ENCODE data around the gene EDC4. TPM values are rescaled to one million over a fixed set of nuclear protein-coding genes. Genes with fewer than 3 reads are reported as not detected.
"Not testable (repeated sequence)": the region's sequence is repeated elsewhere in the genome, so short reads cannot be mapped to it uniquely, and the experiment has no call there.

Gene EDC4
- total RNA-seq, 1 donor from 2014 or later = 64.8 TPM

DNA sequence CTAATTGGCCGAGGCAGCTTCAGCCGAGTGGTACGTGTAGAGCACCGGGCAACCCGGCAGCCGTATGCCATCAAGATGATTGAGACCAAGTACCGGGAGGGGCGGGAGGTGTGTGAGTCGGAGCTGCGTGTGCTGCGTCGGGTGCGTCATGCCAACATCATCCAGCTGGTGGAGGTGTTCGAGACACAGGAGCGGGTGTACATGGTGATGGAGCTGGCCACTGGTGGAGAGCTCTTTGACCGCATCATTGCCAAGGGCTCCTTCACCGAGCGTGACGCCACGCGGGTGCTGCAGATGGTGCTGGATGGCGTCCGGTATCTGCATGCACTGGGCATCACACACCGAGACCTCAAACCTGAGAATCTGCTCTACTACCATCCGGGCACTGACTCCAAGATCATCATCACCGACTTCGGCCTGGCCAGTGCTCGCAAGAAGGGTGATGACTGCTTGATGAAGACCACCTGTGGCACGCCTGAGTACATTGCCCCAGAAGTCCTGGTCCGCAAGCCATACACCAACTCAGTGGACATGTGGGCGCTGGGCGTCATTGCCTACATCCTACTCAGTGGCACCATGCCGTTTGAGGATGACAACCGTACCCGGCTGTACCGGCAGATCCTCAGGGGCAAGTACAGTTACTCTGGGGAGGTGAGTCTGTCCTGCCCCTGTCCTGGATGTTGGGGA, 36.3 kb downstream of the EDC4 start:
- no peaks in the 10 kb centered on the region for H3K36me3 ChIP-seq (ENCODE audit: insufficient read depth, low read length)
- TF ChIP-seq, protein P1, sequence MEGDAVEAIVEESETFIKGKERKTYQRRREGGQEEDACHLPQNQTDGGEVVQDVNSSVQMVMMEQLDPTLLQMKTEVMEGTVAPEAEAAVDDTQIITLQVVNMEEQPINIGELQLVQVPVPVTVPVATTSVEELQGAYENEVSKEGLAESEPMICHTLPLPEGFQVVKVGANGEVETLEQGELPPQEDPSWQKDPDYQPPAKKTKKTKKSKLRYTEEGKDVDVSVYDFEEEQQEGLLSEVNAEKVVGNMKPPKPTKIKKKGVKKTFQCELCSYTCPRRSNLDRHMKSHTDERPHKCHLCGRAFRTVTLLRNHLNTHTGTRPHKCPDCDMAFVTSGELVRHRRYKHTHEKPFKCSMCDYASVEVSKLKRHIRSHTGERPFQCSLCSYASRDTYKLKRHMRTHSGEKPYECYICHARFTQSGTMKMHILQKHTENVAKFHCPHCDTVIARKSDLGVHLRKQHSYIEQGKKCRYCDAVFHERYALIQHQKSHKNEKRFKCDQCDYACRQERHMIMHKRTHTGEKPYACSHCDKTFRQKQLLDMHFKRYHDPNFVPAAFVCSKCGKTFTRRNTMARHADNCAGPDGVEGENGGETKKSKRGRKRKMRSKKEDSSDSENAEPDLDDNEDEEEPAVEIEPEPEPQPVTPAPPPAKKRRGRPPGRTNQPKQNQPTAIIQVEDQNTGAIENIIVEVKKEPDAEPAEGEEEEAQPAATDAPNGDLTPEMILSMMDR (IDR thresholded peaks at IDR 0.05; ENCODE audit: insufficient read depth, low read depth, low read length) = no peak
- no peak for TF ChIP-seq EZH2 (IDR thresholded peaks at IDR 0.05; ENCODE audit: insufficient read depth, low read length)
- H3K4me1 ChIP-seq (ENCODE audit: insufficient read depth, low read length) = no peaks in the 10 kb centered on the region
- Mint-ChIP-seq H3K4me1 (ENCODE audit: low read depth, unreplicated experiment) (peaks cover 7% of the 10 kb centered on the region), H3K27ac (ENCODE audit: unreplicated experiment) (no peak overlapping the region), H3K9me3 (ENCODE audit: unreplicated experiment) (no peaks in the 10 kb centered on the region), H3K27me3 (ENCODE audit: low read depth, unreplicated experiment) (no peaks in the 10 kb centered on the region), H3K4me3 (ENCODE audit: unreplicated experiment) (no peak overlapping the region), H3K36me3 (ENCODE audit: low read depth, unreplicated experiment) (peaks cover 19% of the 10 kb centered on the region)
- H3K4me3 ChIP-seq (ENCODE audit: insufficient read depth, low read depth, low read length) = no peak overlapping the region
- peaks cover 20% of the 10 kb centered on the region for H4K20me1 ChIP-seq (ENCODE audit: insufficient read depth, low read length)
- no peak overlapping the region for H3K27ac ChIP-seq (ENCODE audit: low read depth, low read length)
- H3K9ac ChIP-seq (ENCODE audit: low read length) = no peak overlapping the region
- H3K9me3 ChIP-seq (ENCODE audit: insufficient read depth, low read depth, low read length) = no peaks in the 10 kb centered on the region
- H3K79me2 ChIP-seq (ENCODE audit: insufficient read depth, low read length) = peaks cover 3% of the 10 kb centered on the region
- no peak overlapping the region for H3K4me2 ChIP-seq (ENCODE audit: low read length)
- DNase-seq (ENCODE audit: low read depth) (no peak), FAIRE-seq (no peak)
- H2AFZ ChIP-seq (ENCODE audit: low read depth, low read length) = no peak overlapping the region
- no peaks in the 10 kb centered on the region for H3K27me3 ChIP-seq (ENCODE audit: insufficient read depth, low read length)

DNA sequence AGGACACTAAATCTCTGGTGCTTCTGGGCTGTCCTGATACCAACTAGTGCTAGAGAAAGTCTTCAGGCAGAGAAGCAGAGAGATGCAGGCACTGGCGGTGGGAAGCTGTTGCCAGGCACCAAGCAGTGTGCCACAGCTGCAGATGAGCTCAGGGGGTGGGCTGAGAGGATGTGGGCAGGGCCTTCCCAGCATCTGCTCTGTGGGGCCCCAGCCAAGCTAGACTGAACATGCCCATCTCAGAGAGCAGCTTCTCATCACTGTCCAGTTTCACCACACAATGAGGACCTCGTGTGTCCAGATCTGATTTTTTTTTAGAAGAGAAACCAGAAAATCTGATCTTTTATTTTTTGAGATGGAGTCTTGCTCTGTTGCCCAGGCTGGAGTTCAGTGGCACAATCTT, 37.3 kb downstream of the EDC4 start:
- H3K9ac ChIP-seq (ENCODE audit: low read length) = no peak overlapping the region
- no peaks in the 10 kb centered on the region for H3K4me1 ChIP-seq (ENCODE audit: insufficient read depth, low read length)
- no peak overlapping the region for H3K4me2 ChIP-seq (ENCODE audit: low read length)
- peaks cover 10% of the 10 kb centered on the region for H3K4me1 Mint-ChIP-seq (ENCODE audit: low read depth, unreplicated experiment)
- no peak for TF ChIP-seq EZH2 (IDR thresholded peaks at IDR 0.05; ENCODE audit: insufficient read depth, low read length)
- TF ChIP-seq, protein P1 (IDR thresholded peaks at IDR 0.05; ENCODE audit: insufficient read depth, low read depth, low read length) = no peak
- no peaks in the 10 kb centered on the region for H3K36me3 ChIP-seq (ENCODE audit: insufficient read depth, low read length)
- no peaks in the 10 kb centered on the region for H3K27me3 ChIP-seq (ENCODE audit: insufficient read depth, low read length)
- no peak overlapping the region for H3K27ac ChIP-seq (ENCODE audit: low read depth, low read length)
- H3K27me3 Mint-ChIP-seq (ENCODE audit: low read depth, unreplicated experiment) = no peaks in the 10 kb centered on the region
- no peak for FAIRE-seq
- H3K27ac Mint-ChIP-seq (ENCODE audit: unreplicated experiment) = peak overlapping the region; percentile 34
- no peak for DNase-seq (ENCODE audit: low read depth)
- H2AFZ ChIP-seq (ENCODE audit: low read depth, low read length) = no peak overlapping the region
- H3K4me3 Mint-ChIP-seq (ENCODE audit: unreplicated experiment) = no peak overlapping the region
- no peaks in the 10 kb centered on the region for H3K9me3 ChIP-seq (ENCODE audit: insufficient read depth, low read depth, low read length)
- peaks cover 24% of the 10 kb centered on the region for H4K20me1 ChIP-seq (ENCODE audit: insufficient read depth, low read length)
- H3K4me3 ChIP-seq (ENCODE audit: insufficient read depth, low read depth, low read length) = no peak overlapping the region
- peaks cover 19% of the 10 kb centered on the region for H3K36me3 Mint-ChIP-seq (ENCODE audit: low read depth, unreplicated experiment)
- no peaks in the 10 kb centered on the region for H3K9me3 Mint-ChIP-seq (ENCODE audit: unreplicated experiment)
- H3K79me2 ChIP-seq (ENCODE audit: insufficient read depth, low read length) = peaks cover 3% of the 10 kb centered on the region

DNA sequence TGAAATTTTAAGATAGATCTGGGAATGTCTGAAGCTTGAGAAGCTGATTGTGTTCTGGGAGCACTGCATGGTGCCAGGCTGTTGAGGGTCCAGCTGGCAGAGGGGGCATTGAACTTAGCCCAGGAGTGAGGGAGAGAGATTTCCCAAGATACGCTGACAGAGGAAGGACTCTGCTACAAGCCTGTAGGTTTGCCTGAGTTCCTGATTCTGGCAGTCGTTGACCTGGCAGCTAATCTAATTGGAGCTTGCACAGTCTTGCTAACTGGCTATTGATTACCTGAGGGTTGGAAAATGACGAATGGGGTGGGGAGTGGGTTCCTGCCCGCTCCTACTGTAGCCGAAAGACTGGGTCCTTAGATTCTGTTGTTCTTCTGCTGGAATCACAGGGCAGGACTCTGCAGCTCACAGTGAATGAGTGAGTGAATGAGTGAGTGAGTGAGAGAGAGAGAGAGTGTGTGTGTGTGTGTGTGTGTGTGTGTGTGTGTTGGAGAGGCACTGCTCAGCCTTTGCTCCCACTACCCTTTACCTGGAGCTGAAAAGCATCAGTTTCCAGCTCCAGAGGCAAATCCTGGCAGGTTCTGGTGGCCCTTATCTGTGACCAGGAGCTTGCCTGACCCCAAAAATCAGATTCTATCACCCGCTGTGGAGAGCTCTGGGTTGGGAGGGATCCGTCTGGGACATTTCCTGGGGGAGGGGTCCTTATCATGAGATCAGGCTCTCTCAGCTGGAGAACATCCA, 42.1 kb downstream of the EDC4 start:
- Histone ChIP-seq H2AFZ (ENCODE audit: low read depth, low read length) (no peak overlapping the region), H3K4me3 (ENCODE audit: insufficient read depth, low read depth, low read length) (no peak overlapping the region), H3K9me3 (ENCODE audit: insufficient read depth, low read depth, low read length) (no peaks in the 10 kb centered on the region), H3K27me3 (ENCODE audit: insufficient read depth, low read length) (no peaks in the 10 kb centered on the region), H4K20me1 (ENCODE audit: insufficient read depth, low read length) (peaks cover 60% of the 10 kb centered on the region), H3K4me1 (ENCODE audit: insufficient read depth, low read length) (peaks cover 18% of the 10 kb centered on the region), H3K36me3 (ENCODE audit: insufficient read depth, low read length) (no peaks in the 10 kb centered on the region), H3K4me2 (ENCODE audit: low read length) (no peak overlapping the region), H3K9ac (ENCODE audit: low read length) (no peak overlapping the region), H3K79me2 (ENCODE audit: insufficient read depth, low read length) (peaks cover 31% of the 10 kb centered on the region), H3K27ac (ENCODE audit: low read depth, low read length) (no peak overlapping the region)
- no peak overlapping the region for H3K4me3 Mint-ChIP-seq (ENCODE audit: unreplicated experiment)
- DNase-seq (ENCODE audit: low read depth) (no peak), FAIRE-seq (no peak)
- no peaks in the 10 kb centered on the region for H3K27me3 Mint-ChIP-seq (ENCODE audit: low read depth, unreplicated experiment)
- no peaks in the 10 kb centered on the region for H3K9me3 Mint-ChIP-seq (ENCODE audit: unreplicated experiment)
- H3K27ac Mint-ChIP-seq (ENCODE audit: unreplicated experiment) = no peak overlapping the region
- peaks cover 12% of the 10 kb centered on the region for H3K36me3 Mint-ChIP-seq (ENCODE audit: low read depth, unreplicated experiment)
- H3K4me1 Mint-ChIP-seq (ENCODE audit: low read depth, unreplicated experiment) = peaks cover 30% of the 10 kb centered on the region
- TF ChIP-seq, protein P1 (IDR thresholded peaks at IDR 0.05; ENCODE audit: insufficient read depth, low read depth, low read length) = no peak
- no peak for TF ChIP-seq EZH2 (IDR thresholded peaks at IDR 0.05; ENCODE audit: insufficient read depth, low read length)

DNA sequence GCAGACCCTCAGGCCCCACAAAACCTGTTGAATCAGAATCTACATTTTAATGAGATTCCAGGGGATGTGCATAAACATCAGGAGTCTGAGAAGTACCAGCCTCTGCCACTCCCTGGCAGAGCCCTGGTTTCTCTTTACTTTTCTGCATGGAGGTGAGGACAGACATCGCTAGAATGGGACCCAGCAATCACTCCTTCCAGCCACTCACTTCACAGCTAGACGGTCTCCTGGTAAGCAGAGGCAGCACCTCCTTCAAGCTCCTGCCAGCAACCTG, 42.6 kb downstream of the EDC4 start:
- not testable (repeated sequence) for H3K9me3 Mint-ChIP-seq (ENCODE audit: unreplicated experiment); H3K9ac ChIP-seq (ENCODE audit: low read length); H3K4me2 ChIP-seq (ENCODE audit: low read length); H3K36me3 ChIP-seq (ENCODE audit: insufficient read depth, low read length); H3K27ac ChIP-seq (ENCODE audit: low read depth, low read length); DNase-seq (ENCODE audit: low read depth); H3K4me3 ChIP-seq (ENCODE audit: insufficient read depth, low read depth, low read length); H3K9me3 ChIP-seq (ENCODE audit: insufficient read depth, low read depth, low read length); H3K4me3 Mint-ChIP-seq (ENCODE audit: unreplicated experiment); FAIRE-seq; H2AFZ ChIP-seq (ENCODE audit: low read depth, low read length); H3K27me3 ChIP-seq (ENCODE audit: insufficient read depth, low read length); H3K27me3 Mint-ChIP-seq (ENCODE audit: low read depth, unreplicated experiment); H3K27ac Mint-ChIP-seq (ENCODE audit: unreplicated experiment)
- peaks cover 29% of the 10 kb centered on the region for H3K79me2 ChIP-seq (ENCODE audit: insufficient read depth, low read length)
- peaks cover 64% of the 10 kb centered on the region for H4K20me1 ChIP-seq (ENCODE audit: insufficient read depth, low read length)
- Mint-ChIP-seq H3K4me1 (ENCODE audit: low read depth, unreplicated experiment) (peaks cover 30% of the 10 kb centered on the region), H3K36me3 (ENCODE audit: low read depth, unreplicated experiment) (peaks cover 10% of the 10 kb centered on the region)
- peaks cover 18% of the 10 kb centered on the region for H3K4me1 ChIP-seq (ENCODE audit: insufficient read depth, low read length)
